Cardiac fibroblast (primary cell): ENCODE results near the gene ACTR3C.
"Not testable (repeated sequence)": the region's sequence is repeated elsewhere in the genome, so short reads cannot be mapped to it uniquely, and the experiment has no call there.

Experiments
- DNase-seq, 2 donors: peaks; one replicate each; pipeline versions ENCODE4 v3.0.0 to v3.0.0-alpha.2; 2010; ENCODE audit warnings: low read depth in 2 of 2
- H3K4me3 ChIP-seq, 2 donors: replicated peaks in 1 of 2; 1 replicate in 1 of 2; 2 replicates in 1 of 2; pipeline ENCODE4 v1.5.1; 2011; ENCODE audit warnings: low read depth in 2 of 2, low read length in 2 of 2, mild to moderate bottlenecking in 2 of 2, moderate library complexity in 1 of 2

Gene ACTR3C

DNA sequence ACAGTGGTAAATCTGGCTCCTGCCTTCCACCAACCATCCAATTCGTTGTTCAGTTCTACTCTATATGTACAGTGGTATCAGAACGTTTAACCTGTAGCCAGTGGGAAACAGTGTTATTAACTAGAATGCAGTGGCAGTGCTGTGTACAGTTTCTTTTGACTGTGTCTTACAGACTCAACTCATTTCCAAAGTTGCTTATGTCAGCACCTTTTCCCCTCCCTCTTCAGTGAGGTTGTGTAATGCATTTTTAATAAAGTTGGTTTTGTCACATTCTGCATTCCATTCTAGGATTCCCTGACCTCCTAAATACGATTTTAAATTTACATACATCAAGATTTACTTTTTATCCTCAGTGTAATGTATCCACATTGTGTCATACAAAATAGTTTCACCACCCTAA is 97.9 kb downstream of the ACTR3C start:
- H3K4me3 ChIP-seq, DNase-seq: not testable (repeated sequence)

DNA sequence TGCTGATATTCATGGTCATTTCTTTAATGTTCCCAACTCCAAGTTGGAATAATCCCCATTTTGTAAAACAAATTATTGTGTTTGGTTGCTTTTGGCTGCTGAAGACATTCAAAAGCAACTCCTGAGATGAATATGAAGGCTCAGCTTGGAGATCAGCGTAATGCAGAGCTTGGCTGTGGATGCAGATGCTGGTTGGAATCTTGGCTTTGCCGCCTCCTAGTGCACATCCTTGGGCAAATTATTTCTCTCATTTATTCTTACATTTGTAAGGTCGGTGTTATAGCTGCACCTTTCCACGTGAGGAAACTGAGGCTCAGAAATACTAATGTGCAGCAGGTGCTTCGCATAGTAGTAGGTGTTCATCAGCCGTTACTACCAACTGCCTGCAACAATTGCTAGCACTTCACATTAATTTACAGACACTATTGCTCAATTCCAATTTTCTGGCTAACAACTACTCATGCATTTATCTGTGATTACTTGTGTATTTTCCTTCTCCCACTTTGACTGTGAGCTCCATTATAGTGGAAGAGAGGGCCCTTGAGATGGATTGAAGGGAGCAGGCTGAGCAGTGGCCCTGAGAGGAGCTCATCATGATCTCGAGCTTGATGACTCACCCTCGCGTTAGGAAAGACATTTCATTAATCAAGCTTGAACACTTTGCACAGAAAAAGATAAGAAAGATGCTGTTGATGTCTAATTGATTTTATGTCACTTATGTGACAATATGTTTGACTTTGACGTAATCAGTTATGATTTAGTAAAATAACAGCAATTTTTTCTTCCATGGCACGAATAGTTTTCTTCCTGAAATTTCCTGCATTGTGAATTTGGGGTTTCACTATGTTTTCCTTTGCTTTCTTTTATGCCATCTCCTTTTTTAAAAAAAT is 101.0 kb downstream of the ACTR3C start:
- not testable (repeated sequence) for DNase-seq, H3K4me3 ChIP-seq

DNA sequence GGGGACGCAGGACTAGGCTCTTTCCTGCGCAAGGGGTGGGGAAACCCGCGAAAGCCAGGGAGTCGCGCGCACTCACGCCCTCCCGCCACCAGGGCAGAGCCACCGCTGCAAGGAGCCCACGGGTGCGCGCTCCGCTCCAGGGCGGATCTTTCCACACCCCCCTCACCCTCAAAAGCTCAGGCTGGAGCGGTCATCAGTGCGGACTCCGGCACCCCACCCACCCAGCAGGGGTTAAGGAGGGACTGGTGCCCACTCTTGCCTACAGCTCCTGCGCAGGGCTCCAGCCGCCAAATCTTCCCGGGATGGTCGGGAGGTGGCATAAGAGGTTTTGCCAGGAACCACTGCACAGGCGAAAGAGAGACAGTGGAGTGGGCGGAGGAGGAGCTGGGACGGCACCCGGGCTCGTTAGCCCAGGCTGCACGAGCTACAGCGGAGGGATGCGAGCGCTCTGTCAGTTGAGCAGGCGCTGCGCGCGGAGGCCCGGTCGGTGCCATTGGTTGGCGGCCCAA is 102.6 kb downstream of the ACTR3C start:
- not testable (repeated sequence) for H3K4me3 ChIP-seq, DNase-seq

DNA sequence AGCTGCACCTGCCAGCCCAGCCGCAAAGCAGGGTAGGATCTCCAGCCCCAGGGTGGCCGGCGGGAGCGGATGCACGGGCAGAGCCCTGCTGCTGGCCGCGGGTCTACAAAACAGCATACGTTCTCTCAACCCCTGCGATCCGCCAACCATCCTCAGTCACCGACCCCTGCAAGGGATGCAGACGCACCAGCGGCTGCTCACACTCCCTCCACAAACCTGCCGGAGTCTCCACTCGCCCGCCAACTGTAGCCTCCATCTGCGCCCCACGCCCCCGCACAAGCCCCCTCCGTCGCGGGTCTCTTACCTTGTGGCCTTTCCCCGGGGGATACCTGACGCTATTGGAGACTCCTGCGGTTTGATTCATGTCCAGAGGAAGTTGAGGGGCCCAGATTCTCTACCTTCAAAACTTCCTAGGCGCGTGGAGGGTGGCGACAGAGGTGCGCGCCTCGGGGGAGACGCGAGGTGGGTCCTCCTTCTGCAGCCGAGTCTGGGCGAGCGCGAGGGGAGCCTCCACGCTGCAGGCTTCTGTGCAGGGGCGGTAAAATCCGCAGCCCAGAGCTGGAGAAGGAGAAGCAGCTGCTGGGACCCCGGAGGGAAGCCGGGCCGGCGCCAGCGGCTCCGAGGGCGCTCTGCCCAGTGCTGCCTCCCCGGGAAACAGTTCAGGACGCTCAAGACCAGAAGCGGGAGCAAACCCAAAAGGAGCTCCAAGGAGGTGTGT is 103.2 kb downstream of the ACTR3C start:
- not testable (repeated sequence) for H3K4me3 ChIP-seq, DNase-seq

DNA sequence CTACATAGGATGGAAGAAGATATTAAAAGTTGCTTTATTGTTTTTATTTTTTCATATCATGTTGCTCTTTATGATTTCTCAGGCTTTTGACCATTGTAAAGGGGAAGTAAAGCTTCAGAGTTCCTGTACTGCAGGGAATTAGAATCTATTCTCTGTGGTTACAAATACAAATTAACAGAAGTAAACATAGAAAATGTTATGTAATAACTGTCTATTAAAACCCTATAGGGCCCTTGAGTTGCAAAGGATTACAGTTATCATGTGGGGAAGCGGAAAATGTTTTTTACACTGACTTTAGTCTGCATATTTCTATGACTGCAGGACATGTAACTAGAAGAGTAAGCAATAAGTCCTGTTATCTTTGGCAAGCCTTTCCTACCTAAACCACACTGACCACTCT is 116.5 kb downstream of the ACTR3C start:
- DNase-seq, H3K4me3 ChIP-seq: not testable (repeated sequence)

DNA sequence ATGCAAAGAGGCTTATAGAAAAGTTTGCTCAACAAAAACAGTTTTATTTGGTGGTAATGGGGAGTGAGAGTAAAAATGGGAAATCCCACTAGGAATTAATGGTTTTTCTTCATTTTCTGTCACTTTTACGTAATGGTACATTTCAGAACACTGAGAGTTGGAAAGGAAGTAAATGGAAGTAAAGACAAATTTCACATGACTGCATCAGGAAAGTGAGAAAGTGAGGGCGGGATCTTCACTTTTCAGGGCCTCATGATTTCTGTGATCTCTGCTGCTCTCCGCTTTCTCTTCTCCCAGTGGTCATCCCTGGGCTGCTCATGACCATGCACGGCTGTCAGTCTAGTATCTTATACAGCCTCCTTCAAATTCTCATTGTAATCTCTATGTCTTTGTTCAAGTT is 117.5 kb downstream of the ACTR3C start:
- H3K4me3 ChIP-seq, DNase-seq: not testable (repeated sequence)

DNA sequence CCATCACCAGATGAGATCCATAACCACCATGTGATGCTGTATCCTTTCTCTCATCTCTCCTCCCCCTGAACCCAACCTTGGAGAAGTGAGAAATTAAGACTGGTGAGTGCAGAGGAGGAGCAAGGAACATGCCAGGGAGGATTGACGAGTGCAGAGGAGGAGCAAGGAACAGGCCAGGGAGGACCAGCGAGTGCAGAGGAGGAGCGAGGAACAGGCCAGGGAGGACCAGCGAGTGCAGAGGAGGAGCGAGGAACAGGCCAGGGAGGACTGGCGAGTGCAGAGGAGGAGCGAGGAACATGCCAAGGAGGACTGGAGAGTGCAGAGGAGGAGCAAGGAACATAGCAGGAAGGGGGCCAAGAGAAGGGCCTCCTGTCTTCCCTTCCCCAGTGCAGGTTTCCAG is 118.8 kb downstream of the ACTR3C start:
- H3K4me3 ChIP-seq, DNase-seq: not testable (repeated sequence)

DNA sequence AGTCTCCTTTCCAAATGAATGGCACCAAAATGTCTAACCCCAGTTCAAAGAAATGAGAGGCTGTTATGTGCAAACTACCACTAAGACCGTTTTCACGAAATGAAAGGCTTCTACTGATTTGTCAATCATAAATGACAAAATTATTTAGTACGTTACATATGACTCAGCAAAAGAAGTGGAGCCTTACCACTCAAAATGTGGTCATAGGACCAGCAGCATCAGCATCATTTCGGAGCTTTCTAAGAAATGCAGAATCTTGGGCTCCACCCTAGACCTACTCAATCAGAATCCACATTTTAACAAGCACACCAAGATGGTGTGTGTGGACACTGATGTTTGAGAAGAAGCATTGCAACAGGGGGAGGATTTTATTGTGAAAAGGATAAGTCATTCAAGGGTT is 120.5 kb downstream of the ACTR3C start:
- not testable (repeated sequence) for DNase-seq, H3K4me3 ChIP-seq
